Fibroblast of peridontal ligament (primary cell): Measurements from ENCODE around the gene PBX3.

Source experiments
- DNase-seq: peaks from one replicate; pipeline ENCODE4 v3.0.0-alpha.2; 2010; ENCODE audit errors: extremely low read depth

The PBX3 gene

GRCh38 chr9:125972012-125972729, 225.0 kb downstream of the PBX3 start:
- DNase-seq: no peak

DNA sequence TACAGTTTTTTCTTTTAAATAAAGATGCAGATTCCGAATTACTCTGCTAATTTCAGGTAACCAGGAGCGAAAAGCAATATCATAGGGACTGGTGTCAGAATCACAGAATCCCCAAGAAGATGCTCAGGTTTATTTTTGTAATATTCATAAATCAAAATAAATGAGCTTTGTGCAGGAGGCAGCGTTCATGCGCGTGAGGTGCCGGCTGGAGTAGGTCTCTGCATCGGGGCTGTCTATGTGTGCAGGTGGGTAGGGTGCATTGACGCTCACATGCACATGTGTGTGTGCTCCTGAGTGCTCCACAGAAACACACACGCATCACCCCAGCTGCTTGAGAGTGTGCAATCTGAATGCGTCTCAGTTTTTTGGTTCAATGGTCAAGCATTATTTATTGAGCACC, 226.4 kb downstream of the PBX3 start:
- DNase-seq: no peak

DNA sequence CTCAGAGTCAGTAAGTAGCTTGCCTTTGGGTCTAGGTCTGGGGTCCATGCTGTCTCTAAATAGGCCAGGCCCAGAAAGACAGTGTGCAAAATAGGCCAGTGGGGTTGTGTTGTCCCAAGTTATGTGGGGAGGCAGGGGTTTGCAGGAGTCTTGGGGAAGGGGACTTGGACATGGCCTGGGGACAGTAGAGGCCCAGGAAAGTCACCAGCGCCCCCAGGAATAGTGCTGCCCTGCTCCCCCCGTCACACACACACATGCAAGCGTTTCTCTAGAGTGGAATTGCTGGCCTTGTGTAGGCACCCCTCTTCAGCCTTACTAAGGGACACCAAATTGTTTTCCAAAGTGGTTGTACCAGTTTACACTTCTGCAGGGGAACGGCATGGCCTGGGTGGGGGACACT, 227.5 kb downstream of the PBX3 start:
- no peak for DNase-seq

- no peak for DNase-seq
Measured at GRCh38 chr9:125977223-125977622, 230.1 kb downstream of the PBX3 start.

DNA sequence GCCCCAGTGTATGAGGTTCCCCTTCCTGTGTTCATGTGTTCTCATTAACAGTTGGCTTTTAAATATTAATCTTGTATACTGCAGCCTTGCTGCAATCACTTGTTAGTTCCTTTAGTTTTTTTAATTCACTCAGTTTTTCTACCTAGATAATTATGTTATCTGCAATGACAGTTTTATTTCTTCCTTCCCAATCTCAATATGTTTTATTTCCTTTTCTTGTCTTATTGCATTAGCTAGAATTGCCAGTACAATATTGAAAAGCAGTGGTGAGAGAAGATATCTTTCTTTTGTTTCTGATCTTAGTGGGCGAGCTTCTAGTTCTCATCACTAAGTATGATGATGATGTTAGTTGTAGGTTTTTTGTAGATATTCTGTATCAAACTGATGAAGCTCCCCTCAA, 232.2 kb downstream of the PBX3 start:
- no peak for DNase-seq

- no peak for DNase-seq
Measured at GRCh38 chr9:125982798-125983406, 235.7 kb downstream of the PBX3 start.

DNA sequence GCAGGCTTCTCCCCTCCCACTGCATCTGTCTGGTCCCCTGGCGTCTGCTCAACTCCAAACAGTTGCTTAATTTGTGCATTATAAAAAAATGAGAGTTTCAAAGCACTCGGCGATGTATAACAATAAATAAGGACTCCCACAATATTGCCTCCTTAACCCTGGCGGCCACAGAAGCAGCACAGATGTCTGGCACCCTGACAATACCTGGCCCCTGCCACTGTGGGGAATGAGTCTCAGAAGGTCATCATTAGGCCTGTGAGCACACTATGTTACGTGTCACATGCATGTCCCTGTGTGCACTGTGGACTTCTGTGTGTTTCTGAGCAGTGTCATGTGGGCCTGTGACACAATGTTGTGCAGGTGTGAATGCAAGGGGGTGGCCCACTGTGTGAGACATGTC, 236.5 kb downstream of the PBX3 start:
- DNase-seq: no peak

DNA sequence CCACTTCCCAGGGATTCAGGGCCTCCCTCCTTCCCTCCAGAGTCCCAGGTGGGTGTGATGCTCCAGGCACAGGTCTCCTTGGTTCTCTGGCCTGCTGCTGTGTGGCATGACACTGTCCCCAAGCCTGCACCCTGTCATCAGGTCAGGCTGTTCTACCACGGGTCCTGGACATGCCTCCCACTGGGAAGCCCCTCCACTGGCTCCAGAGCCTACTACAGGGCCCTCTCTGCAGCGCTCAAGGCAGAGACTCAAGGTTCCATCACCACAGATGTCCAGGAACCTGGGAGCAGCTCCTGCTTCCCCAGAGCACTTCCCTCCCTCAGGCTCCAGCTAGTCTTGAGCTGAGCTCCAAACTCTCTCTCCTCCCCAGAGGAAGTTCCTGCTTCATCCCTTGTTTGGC, 237.3 kb downstream of the PBX3 start:
- DNase-seq: no peak

- DNase-seq: no peak
Measured at GRCh38 chr9:125985142-125985997, 238.2 kb downstream of the PBX3 start.

DNA sequence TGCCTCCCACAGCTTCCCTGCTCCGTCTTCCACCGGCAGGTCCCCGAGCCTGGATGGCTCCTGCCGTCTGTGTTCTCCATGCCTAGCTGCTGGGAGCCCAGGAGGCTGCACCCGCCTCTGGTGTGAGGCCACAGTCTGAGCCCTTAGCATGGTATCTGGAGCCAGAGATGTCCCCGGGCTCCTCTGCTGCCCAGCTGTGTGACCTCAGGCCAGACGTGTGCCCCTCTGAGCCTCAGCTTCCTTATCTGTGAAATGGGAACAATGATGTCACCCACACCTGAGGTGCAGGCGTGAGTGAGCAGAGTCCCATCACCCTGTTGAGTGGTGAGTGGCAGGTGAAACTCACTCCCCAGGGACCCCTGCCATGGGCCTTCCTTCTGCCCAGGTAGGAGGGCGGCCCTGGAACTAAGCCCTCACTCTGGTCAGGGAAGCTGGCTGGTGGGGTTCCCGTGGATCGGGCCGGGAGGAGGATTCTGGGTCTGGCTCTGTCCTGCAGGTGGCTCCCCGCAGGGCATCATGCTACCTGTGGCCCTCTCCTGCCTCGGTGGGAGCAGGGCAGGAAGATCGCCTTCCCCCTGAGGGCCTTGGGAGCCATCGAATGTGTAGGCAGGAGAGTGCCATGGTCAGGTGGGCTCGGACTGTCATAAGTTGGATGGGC, 239.0 kb downstream of the PBX3 start:
- no peak for DNase-seq

DNA sequence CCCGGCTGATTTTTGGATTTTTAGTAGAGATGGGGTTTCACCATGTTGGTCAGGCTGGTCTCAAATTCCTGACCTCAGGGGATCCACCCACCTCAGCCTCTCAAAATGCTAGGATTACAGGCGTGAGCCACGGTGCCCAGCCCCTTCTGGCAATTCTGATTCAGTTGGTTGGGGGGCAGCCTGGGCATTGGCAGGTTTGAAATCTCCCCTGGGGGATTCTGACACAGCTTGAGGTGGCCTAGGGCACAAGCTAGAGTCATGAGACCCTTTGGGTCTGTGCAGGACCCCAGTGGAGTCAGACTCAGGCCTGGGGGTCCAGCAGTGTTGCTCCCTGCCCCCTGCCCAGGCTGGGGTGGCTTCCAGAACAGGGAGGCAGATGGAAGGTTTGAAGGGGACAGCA, 239.8 kb downstream of the PBX3 start:
- DNase-seq: no peak

GRCh38 chr9:125987420-125987819, 240.2 kb downstream of the PBX3 start:
- no peak for DNase-seq

- no peak for DNase-seq
Measured at GRCh38 chr9:125988479-125989050, 241.4 kb downstream of the PBX3 start.

GRCh38 chr9:125989090-125989501, 241.9 kb downstream of the PBX3 start:
- DNase-seq: no peak

GRCh38 chr9:125989524-125990180, 242.5 kb downstream of the PBX3 start:
- no peak for DNase-seq

GRCh38 chr9:125990186-125990792, 243.1 kb downstream of the PBX3 start:
- DNase-seq: no peak

GRCh38 chr9:125990793-125991220, 243.6 kb downstream of the PBX3 start:
- no peak for DNase-seq

DNA sequence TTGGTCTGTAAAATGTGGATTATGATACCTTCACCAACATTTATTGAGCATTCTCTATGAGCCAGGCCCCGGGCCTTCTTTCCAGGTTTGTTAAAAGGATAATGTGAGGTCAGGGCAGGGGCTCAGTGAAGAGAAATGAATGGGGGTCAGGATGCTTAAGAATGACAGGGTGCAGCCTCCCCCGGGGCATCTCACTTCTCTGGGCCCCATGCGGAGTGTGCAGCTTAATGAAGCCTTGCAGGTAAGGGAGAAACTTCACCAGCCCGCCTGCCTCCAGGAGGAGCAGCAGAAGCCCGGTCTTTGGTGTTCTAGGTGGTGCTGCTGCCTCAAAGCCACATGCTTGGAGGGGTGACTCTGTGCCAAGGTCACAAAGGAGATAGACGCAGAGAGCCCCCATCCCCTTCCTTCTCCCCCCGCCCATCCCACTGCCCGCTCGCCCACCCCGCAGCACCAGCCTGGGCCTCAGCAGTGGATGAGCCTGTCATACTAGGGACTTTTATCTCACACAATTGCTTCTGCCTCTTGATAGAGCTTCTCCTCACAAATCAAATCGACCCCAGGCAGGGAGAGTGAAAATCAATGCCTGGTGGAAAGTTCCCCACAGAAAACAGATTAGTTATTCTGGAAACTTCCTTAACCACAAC, 244.8 kb downstream of the PBX3 start:
- no peak for DNase-seq

- DNase-seq: no peak
Measured at GRCh38 chr9:125992557-125992956, 245.4 kb downstream of the PBX3 start.

DNA sequence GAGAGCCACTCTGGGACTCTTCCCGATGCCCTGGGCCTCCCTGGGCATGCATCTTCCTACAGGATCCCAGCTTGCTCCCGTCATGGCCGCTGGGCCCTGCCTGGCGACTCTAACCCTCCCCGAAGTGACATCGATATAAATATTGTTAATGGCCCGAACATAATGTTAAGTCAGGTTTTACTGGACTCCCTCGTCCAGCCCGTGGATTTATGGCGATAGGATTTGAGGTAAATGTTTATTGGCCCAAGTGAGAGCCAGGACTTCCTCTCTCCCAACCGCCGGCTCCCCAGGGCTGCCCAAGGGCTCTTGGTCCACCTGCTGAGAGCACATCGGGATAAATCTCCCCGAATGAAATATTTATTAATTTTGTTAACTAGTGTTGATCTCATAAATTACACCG, 246.3 kb downstream of the PBX3 start:
- no peak for DNase-seq
